GM18508 (cell line): ENCODE data around the gene PCGF3.

Source experiments
- ATAC-seq: cut with Tn5 transposase; IDR thresholded peaks from one replicate; pipeline ENCODE4 v1.9.1; 2021; ENCODE audit warnings: moderate number of reproducible peaks; ENCODE audit not compliant: insufficient read depth, unreplicated experiment

The PCGF3 gene

DNA sequence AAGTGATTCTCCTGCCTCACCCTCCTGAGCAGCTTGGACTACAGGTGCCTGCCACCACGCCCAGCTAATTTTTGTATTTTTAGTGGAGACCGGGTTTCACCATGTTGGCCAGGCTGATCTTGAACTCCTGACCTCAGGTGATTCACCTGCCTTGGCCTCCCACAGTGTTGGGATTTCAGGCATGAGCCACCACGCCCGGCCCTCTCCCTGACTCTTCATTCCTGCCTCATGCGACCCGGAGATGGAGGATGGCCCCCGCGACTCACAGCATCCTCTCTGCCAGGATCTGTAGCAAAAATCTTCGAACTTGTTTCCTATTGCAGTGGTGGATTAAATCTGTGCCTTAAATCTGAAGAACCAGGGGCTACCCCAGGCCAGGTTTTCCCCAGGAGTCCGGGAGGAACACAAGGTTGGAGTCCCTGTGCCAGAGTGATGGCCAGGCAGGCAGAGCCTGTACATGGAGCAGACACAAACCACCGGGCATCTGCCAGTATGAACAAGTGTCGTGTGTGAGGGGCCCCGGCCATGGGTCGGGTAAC, 108.7 kb downstream of the PCGF3 start:
- ATAC-seq: no peak

DNA sequence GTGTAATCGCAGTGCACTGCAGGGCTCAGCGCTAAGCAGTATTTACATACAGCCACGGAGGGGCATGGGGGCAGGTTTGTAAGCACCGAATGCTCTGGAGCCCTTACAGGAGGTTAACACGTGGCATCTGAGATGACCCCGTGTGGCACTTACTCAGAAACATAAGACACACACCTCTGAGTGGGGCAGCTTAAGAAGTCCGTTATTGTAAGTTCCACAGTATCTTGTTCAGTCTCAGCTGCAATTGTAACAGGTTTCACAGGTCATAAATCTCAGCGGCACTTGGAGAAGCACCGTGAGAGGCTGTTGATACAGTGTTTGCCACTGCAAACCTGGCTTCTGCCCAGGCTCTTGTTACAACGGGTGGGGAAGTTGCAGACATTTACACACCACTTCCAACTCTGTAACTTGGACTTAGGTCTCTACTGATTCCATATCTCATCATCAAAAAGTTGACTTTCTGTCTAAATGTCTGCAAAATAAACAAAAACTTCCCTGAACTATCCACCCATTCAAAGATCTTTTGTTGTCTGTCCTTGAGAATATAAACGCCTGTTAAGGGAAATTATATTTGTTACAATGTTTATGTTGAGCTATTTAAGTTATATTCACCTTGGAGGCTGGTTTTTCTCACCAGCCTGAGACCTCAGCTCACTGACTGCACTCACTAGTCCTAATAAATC, 110.0 kb downstream of the PCGF3 start:
- no peak for ATAC-seq

DNA sequence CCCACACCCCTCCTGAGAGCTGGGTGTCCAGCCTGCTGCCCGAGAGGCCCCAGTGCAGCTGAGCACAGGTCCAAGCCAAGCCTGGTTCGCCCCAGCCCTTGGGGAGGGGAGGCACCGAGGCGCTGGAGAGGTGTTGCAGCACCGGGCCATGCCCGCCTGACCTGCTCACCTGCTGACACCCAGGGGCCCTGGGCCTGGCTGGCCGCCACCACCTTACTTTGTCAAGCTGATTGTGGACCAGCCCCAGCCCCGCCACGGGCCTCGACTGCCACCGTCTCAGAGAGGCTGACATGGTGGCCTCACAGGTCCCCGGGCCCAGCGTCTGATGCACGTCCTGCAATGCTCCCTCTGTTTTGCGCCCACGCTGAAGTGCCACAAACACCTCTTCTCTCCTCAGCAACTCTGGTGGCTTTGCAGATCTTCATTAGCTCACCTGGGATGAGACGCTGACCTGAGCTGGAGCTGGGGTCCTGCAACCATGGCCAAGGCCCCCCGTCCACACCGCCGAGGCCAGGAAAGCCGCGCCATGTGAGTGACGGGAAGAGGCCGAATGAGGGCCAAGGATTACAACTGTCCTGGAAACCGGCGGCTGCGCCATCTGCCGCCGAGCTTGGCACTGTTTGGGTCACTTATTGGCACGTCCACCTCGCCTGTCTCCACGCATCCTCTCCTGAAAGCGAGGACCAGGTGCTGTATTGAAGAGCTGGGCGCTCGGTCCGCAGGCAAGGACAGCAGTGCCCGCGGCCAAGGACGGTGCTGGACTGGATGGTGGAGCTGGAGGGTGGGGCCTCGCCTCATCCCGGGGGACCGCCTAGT, 112.7 kb downstream of the PCGF3 start:
- no peak for ATAC-seq

- ATAC-seq: no peak
These were observed 114.0 kb downstream of the PCGF3 start for GRCh38 chr4:819401-820229.
